HepG2 (cell line): ENCODE measurements around the gene KMT2A. TPM values are rescaled to one million over a fixed set of nuclear protein-coding genes. Genes with fewer than 3 reads are reported as not detected.

Source experiments
- ATM ChIP-seq: fragments of 450-650 bp; IDR thresholded peaks from 2 replicates; pipeline ENCODE4 v1.7.1; 2017; ENCODE audit warnings: mild to moderate bottlenecking, borderline replicate concordance
- HIC2 ChIP-seq: sonication (generic); formaldehyde crosslinking; IDR thresholded peaks from 2 replicates; pipeline ENCODE4 v1.9.0; 2022; ENCODE audit warnings: low read depth, missing genetic modification reagents
- HNF1A ChIP-seq, 2 experiments: sonication (generic) in 1 of 2; formaldehyde crosslinking in 1 of 2; IDR thresholded peaks; 2 replicates each; pipeline versions ENCODE4 v1.4.0 to v1.6.1; 2016 to 2020; ENCODE audit warnings: borderline replicate concordance in 1 of 2, low read depth in 1 of 2, mild to moderate bottlenecking in 1 of 2, missing genetic modification reagents in 1 of 2
- PAF1 ChIP-seq: IDR thresholded peaks from 2 replicates; pipeline ENCODE4 v1.6.1; 2016; ENCODE audit warnings: missing genetic modification reagents, missing compliant biosample characterization
- REL ChIP-seq: sonication (generic); formaldehyde crosslinking; conservative IDR thresholded peaks from 2 replicates; pipeline ENCODE4 v1.8.0; 2022; ENCODE audit warnings: mild to moderate bottlenecking, missing genetic modification reagents, moderate library complexity
- SAP130 ChIP-seq: IDR thresholded peaks from 2 replicates; pipeline ENCODE4 v1.6.1; 2016; ENCODE audit warnings: low read depth
- SOX13 ChIP-seq, 3 experiments: fragments of 450-650 bp in 1 of 3; sonication (generic) in 1 of 3; formaldehyde crosslinking in 1 of 3; IDR thresholded peaks in 2 of 3; conservative IDR thresholded peaks in 1 of 3; 2 replicates each; pipeline versions ENCODE4 v1.5.0 to v1.6.1; 2016 to 2020; ENCODE audit warnings: antibody characterized with exemption in 1 of 3, mild to moderate bottlenecking in 1 of 3, missing compliant biosample characterization in 1 of 3, missing genetic modification reagents in 1 of 3, moderate library complexity in 1 of 3
- U2AF2 ChIP-seq: fragments of 200-400 bp; formaldehyde crosslinking; IDR thresholded peaks from 2 replicates; pipeline ENCODE4 v1.6.1; 2017; ENCODE audit warnings: low read depth, mild to moderate bottlenecking, low read length
- ZNF280D ChIP-seq: sonication (generic); formaldehyde crosslinking; IDR thresholded peaks from 2 replicates; pipeline ENCODE4 v1.5.1; 2020; ENCODE audit warnings: mild to moderate bottlenecking, missing genetic modification reagents
- polyA plus RNA-seq, 8 experiments: library from polyadenylated mRNA; depleted of rRNA in 3 of 8; stranded (reverse) in 7 of 8; unstranded in 1 of 8; fragments of >200 nt; fragmentation: Illumina TruSeq in 4 of 8; extraction: Trizol in 4 of 8; gene quantifications; 2 replicates each; pipeline versions ENCODE4 v1.2.1 to v1.2.3, GENCODE V29; 2011 to 2016; ENCODE audit warnings: low read depth in 4 of 8, missing spikeins in 1 of 8, mixed read lengths in 1 of 8; ENCODE audit not compliant: insufficient read depth in 1 of 8
- total RNA-seq, 5 experiments: library from RNA; depleted of rRNA; stranded (reverse); fragments of >200 nt; fragmentation: Illumina TruSeq; extraction: Trizol; gene quantifications; 2 replicates each; pipeline ENCODE4 v1.2.3, GENCODE V29; 2016; ENCODE audit warnings: low read depth in 1 of 5

KMT2A gene
- total and polyA plus RNA-seq, 2 of the 13 experiments (the other 11 are each of a cell fraction or from before 2014, with no cell fraction given) = 12.4 to 20.0 TPM

- TF ChIP-seq PAF1 (no peak), HIC2 (no peak), U2AF2 (no peak), ZNF280D (no peak), REL (no peak), HNF1A (IDR thresholded peaks at IDR 0.05; ENCODE audit: low read depth) (no peak), HNF1A (CRISPR knock-in tag; IDR thresholded peaks at IDR 0.05; ENCODE audit: borderline replicate concordance) (no peak), ATM (no peak), SOX13 (IDR thresholded peaks at IDR 0.05) (no peak), SOX13 (CRISPR knock-in tag; conservative IDR thresholded peaks at IDR 0.05 in 1 of 2, IDR thresholded peaks at IDR 0.05 in 1 of 2) (no peak), SAP130 (CRISPR knock-in tag) (no peak)
- TF ChIP-seq, all 625 proteins: peak for 0
Observed at GRCh38 chr11:118410055-118410745, 26.1 kb upstream of the KMT2A start (continued).
